Mesothelial cell of epicardium (in vitro differentiated cells): ENCODE results near the gene CLTCL1. TPM values are rescaled to one million over a fixed set of nuclear protein-coding genes. Genes with fewer than 3 reads are reported as not detected.
A peak's percentile ranks its signal among the peaks of the same experiment; 100 is the strongest.

ENCODE experiments used
- DNase-seq, 2 experiments: peaks; one replicate each; pipeline ENCODE4 v3.0.0; 2021; ENCODE audit warnings: low spot score in 2 of 2; ENCODE audit not compliant: unreplicated experiment in 2 of 2
- H3K27ac Mint-ChIP-seq: 2 replicates; pipeline ENCODE4 v1.8.0; 2021; ENCODE audit warnings: mixed read lengths
- H3K27me3 Mint-ChIP-seq: 2 replicates; pipeline ENCODE4 v1.8.0; 2021; ENCODE audit warnings: low read depth, mixed read lengths
- H3K36me3 Mint-ChIP-seq: 2 replicates; pipeline ENCODE4 v1.8.0; 2021; ENCODE audit warnings: mixed read lengths
- H3K4me1 Mint-ChIP-seq: 2 replicates; pipeline ENCODE4 v1.8.0; 2021; ENCODE audit warnings: mixed read lengths
- H3K4me3 Mint-ChIP-seq: 2 replicates; pipeline ENCODE4 v1.8.0; 2021; ENCODE audit warnings: mild to moderate bottlenecking, moderate library complexity, mixed read lengths
- H3K9me3 Mint-ChIP-seq: 2 replicates; pipeline ENCODE4 v1.8.0; 2021; ENCODE audit warnings: mixed read lengths
- total RNA-seq: library from RNA; stranded (reverse); gene quantifications from 3 replicates; pipeline ENCODE4 v1.2.1, GENCODE V29; 2021
- TF ChIP-seq, protein P1 (sequence below): fragments of 200-600 bp; sonication (generic); IDR thresholded peaks from one replicate; pipeline ENCODE4 v1.5.0; 2021; ENCODE audit warnings: antibody characterized with exemption; ENCODE audit not compliant: unreplicated experiment

The CLTCL1 gene
- total RNA-seq, 1 donor from 2014 or later: 5.9 TPM

GRCh38 chr22:19187716-19188563 lies 103.6 kb downstream of the CLTCL1 start:
- Mint-ChIP-seq H3K27me3 (no peaks in the 10 kb centered on the region), H3K4me1 (peaks cover 4% of the 10 kb centered on the region), H3K27ac (no peak overlapping the region), H3K9me3 (no peaks in the 10 kb centered on the region), H3K36me3 (no peaks in the 10 kb centered on the region), H3K4me3 (no peak overlapping the region)
- no peak for DNase-seq
- TF ChIP-seq, protein P1, sequence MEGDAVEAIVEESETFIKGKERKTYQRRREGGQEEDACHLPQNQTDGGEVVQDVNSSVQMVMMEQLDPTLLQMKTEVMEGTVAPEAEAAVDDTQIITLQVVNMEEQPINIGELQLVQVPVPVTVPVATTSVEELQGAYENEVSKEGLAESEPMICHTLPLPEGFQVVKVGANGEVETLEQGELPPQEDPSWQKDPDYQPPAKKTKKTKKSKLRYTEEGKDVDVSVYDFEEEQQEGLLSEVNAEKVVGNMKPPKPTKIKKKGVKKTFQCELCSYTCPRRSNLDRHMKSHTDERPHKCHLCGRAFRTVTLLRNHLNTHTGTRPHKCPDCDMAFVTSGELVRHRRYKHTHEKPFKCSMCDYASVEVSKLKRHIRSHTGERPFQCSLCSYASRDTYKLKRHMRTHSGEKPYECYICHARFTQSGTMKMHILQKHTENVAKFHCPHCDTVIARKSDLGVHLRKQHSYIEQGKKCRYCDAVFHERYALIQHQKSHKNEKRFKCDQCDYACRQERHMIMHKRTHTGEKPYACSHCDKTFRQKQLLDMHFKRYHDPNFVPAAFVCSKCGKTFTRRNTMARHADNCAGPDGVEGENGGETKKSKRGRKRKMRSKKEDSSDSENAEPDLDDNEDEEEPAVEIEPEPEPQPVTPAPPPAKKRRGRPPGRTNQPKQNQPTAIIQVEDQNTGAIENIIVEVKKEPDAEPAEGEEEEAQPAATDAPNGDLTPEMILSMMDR: no peak

GRCh38 chr22:19184276-19184997 lies 107.1 kb downstream of the CLTCL1 start:
- Mint-ChIP-seq H3K4me3 (no peak overlapping the region), H3K9me3 (no peaks in the 10 kb centered on the region), H3K36me3 (no peaks in the 10 kb centered on the region), H3K4me1 (peaks cover 5% of the 10 kb centered on the region), H3K27me3 (no peaks in the 10 kb centered on the region), H3K27ac (no peak overlapping the region)
- no peak for DNase-seq
- TF ChIP-seq, protein P1: no peak

GRCh38 chr22:19183216-19183615 lies 108.3 kb downstream of the CLTCL1 start:
- Mint-ChIP-seq H3K4me3 (no peak overlapping the region), H3K36me3 (no peaks in the 10 kb centered on the region)
- no peak for DNase-seq

DNA sequence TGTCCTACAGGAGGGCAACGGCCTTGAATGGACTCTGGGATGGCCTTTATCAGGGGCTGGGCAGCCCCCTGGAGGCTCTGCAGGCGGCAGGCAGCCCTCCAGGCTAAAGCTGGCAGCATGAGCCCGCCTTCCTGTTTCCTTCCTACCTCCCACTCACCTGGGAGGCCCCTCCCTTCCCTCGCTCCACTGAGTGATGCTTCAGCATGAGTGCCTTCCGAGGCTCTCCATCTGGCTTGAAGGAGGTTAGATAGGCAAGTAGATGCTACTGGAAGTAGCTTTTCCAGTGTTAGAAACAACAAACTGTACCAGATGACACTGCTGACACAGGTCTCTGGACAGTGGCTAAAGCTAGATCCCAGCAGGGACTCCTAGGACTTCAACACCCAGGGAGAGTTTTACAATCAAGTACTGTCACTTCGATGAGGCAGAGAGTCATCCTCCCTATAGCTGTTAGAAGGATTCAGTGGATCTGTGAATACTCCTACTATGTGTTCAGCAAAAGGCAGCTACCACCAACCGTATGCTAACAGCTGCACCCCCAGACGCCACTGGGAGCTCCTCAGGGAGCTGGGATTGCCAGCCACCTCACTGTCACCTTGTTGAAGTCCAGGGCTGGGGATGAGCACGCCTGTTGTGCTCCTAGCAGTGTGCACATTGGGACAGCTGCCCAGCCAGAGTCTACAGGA lies 108.9 kb downstream of the CLTCL1 start:
- H3K9me3 Mint-ChIP-seq: no peaks in the 10 kb centered on the region
- no peaks in the 10 kb centered on the region for H3K27me3 Mint-ChIP-seq
- H3K4me3 Mint-ChIP-seq: no peak overlapping the region
- no peak for DNase-seq
- no peaks in the 10 kb centered on the region for H3K36me3 Mint-ChIP-seq
- no peak overlapping the region for H3K27ac Mint-ChIP-seq
- TF ChIP-seq, protein P1: no peak
- peaks cover 6% of the 10 kb centered on the region for H3K4me1 Mint-ChIP-seq

More at GRCh38 chr22:19183216-19183615, 108.3 kb downstream of the CLTCL1 start:
- Mint-ChIP-seq H3K27me3 (no peaks in the 10 kb centered on the region), H3K9me3 (no peaks in the 10 kb centered on the region), H3K4me1 (peaks cover 5% of the 10 kb centered on the region), H3K27ac (no peak overlapping the region)
- TF ChIP-seq, protein P1: no peak

GRCh38 chr22:19181786-19182471 lies 109.6 kb downstream of the CLTCL1 start:
- Mint-ChIP-seq H3K36me3 (no peaks in the 10 kb centered on the region), H3K4me3 (no peak overlapping the region), H3K4me1 (peaks cover 10% of the 10 kb centered on the region), H3K9me3 (no peaks in the 10 kb centered on the region), H3K27ac (peak overlapping the region; percentile 61), H3K27me3 (no peaks in the 10 kb centered on the region)
- no peak for DNase-seq
- TF ChIP-seq, protein P1: no peak
